Amniotic epithelial cell (primary cell): ENCODE data around the gene CYP2R1.
"Not testable (repeated sequence)": the region's sequence is repeated elsewhere in the genome, so short reads cannot be mapped to it uniquely, and the experiment has no call there.

Source experiments
- DNase-seq: peaks from one replicate; pipeline ENCODE4 v3.0.0-alpha.2; 2010; ENCODE audit warnings: low read depth

CYP2R1 gene

GRCh38 chr11:14892577-14892976, 546 bp upstream of the CYP2R1 start:
- no peak for DNase-seq

DNA sequence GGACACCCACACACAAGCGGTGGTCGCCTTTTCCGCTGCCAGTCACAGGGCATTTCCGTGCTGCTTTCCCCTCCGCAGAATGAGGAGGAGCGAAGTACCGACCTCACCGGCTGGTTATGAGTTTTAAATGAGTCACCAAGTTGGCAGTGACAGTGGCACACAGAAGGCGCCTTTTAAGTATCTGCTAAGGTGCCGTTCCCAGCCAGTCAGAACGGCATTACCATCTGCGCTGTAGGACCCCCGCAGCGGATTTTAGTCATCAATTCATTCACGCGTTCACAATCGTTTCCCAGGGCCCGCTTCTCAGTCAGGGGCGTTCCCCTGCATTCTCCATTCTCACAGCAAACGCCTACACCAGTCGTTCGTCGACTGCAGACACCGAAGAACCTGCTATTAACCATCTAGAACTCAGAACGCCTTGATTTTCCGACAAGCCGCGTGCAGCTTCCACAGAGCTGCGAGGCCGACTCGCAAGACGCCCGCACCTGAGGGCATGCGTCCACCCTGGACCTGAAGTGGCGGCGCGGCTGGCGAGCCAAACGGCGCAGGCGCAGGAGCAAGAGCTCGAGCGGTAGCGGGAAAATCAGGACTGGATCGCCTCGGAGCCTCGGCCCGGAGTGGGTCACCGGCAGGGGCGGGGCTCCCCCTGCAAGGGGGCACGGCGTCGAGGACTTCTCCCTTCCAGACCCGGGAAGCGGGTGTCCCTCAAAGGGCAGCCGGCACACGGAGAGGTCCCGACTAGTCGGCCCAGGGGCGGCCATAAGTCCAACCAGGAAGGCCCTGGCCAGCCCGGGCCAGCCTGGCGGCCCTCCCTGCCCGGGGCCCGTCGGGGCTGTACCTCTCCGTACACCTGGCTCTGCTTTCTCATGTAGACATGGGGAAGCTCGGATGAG, 642 bp downstream of the CYP2R1 start:
- peak; percentile 84 for DNase-seq

DNA sequence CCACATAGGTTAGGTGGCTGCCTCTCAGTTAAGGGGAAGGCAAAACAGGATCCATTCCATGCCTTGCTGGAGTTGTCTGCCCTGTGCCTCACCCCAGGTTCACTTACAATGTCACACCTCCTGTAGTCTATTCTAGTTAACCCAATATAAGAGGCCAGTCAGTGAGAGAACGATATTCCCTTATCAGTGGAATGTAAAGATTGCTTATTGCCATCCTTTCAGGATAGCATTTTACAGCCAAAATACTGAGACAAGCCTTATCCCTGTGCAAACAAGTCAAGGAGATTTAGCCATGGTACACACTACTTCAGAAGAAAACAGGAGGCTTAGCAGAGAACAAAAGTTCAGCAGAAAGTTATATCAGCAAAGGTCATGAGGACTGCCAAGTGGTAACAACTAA, 5.5 kb downstream of the CYP2R1 start:
- no peak for DNase-seq

GRCh38 chr11:14884667-14885273, 7.3 kb downstream of the CYP2R1 start:
- DNase-seq, result no peak

DNA sequence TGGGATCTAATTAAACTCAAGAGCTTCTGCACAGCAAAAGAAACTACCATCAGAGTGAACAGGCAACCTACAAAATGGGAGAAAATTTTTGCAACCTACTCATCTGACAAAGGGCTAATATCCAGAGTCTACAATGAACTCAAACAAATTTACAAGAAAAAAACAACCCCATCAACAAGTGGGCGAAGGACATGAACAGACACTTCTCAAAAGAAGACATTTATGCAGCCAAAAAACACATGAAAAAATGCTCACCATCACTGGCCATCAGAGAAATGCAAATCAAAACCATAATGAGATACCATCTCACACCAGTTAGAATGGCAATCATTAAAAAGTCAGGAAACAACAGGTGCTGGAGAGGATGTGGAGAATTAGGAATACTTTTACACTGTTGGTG, 8.3 kb downstream of the CYP2R1 start:
- not testable (repeated sequence) for DNase-seq

DNA sequence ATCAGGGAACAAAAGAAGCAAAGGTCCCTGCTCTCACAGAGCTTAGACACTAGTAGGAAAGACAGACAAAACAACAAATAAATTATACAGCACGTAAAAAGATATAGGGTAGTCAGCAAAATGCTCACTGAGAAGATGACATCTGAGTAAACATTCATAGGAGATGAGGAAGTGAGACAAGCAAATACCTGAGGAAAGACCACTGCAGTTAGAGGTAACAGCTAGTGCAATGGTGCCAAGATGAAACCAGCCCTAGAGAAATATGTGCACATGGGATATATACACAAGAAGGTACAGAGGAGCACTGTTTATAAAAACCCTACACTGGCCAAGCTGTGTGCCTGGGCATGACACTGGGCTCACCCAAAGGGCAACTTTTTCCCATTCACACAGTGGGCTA, 9.8 kb downstream of the CYP2R1 start:
- DNase-seq, result no peak

GRCh38 chr11:14881576-14882193, 10.3 kb downstream of the CYP2R1 start:
- DNase-seq, result no peak

DNA sequence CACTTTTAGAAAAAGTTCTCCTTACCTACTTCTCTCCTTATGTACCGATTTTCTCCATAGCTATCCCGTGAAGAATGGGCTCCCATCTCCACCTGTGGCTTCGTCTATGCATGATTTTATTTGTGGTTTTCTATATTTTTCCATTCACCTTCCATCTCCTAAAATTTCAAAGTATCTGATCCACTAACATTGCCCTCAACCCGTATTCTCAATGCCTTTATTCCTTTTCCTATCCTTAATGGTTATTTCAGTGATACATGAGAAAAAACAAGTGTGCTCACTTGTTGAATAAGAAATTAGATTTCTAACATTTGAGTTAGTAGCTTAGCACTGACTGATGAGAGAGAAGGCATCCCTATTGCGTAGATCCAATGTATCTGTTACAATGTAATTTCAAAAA, 16.9 kb downstream of the CYP2R1 start:
- no peak for DNase-seq

DNA sequence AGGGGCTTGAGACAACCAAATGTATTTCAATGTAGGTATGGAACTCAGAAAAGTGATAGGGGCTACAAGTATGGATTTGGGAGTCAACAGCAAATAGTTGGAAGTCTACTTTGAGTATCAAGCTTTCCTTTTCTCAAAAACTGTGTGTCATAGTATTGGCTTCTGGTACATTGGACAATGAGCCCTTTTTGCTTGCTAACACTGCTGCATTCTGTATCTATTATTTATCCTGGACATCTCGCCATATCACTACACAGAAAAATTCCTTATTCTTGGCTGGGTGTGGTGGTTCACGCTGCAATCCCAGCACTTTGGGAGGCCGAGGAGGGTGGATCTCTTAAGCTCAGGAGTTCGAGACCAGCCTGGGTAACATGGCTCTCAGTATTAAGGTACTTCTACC, 18.4 kb downstream of the CYP2R1 start:
- DNase-seq, result no peak

GRCh38 chr11:14872032-14872431, 20.0 kb downstream of the CYP2R1 start:
- no peak for DNase-seq

- not testable (repeated sequence) for DNase-seq
Observed at GRCh38 chr11:14863775-14864174, 28.3 kb downstream of the CYP2R1 start.

DNA sequence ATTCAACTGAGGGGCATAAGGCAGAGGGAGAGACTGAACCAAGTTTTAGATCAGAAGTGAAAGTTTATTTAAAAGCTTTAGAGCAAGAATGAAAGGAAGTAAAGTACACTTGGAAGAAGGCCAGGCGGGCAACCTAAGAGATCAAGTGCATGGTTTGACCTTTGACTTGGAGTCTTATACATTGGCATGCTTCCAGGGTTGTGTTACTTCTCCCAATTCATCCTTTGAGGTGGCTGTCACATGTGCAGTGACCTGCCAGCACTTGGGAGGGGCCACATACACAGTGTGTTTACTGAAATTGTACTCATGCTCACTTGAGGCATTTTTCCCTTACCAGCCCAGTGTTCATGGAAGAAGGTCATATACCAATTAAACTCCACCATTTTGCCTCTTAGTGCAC, 30.4 kb downstream of the CYP2R1 start:
- DNase-seq, result no peak

- DNase-seq, result no peak
Observed at GRCh38 chr11:14860511-14860910, 31.5 kb downstream of the CYP2R1 start.

DNA sequence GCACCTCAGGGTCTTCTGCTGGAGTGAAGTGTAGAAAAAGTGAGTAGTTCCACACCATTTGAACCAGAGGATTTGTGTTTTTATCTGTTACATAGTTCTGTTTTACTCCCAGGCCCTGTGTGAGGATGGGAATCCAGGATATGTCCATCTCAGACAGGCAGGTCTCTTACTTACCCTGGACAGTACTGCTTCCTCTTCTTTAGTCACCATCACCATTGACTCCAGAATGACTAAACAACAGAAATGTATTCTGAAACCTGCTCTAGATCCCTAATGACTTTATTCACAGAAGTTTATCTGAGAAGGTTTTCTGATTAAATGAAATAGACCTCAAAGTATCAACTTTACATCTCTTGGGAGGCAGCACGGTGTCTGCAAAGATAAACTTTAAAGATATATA, 33.6 kb downstream of the CYP2R1 start:
- DNase-seq, result no peak

DNA sequence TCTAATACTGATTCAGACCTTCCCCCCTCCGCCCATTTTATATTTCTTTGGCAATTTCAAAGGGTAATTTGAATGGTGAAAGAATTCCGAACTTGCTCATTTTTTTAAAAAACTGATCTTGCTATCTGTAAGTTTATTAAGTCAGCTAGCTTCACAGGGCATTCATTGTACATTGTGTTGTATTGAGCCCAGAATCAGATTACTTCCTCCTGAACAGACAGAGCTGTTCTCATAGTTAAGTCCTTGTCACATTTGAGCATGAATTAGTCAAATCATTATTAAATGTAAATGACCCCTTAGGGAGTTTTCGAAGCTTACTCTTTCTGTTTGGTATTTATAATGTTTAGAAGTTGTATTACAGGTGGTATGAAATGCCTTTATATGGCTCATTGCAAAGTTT, 34.4 kb downstream of the CYP2R1 start:
- DNase-seq, result no peak

DNA sequence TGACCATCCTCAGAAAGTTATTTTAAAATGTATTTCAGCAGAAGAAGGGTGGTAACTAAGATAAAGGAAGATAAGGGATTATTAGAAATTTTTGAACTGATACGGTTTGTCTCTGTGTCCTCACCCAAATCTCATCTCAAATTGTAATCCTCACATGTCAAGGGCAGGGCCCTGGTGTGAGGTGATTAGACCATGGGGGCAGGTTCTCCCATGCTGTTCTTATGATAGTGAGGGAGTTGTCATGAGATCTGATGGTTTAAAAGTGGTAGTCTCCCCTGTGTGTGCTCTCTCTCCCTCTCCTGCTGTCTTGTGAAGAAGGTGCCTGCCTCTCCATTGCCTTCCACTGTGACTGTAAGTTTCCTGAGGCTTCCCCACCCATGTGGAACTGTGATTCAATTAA, 36.1 kb downstream of the CYP2R1 start:
- DNase-seq, result no peak

DNA sequence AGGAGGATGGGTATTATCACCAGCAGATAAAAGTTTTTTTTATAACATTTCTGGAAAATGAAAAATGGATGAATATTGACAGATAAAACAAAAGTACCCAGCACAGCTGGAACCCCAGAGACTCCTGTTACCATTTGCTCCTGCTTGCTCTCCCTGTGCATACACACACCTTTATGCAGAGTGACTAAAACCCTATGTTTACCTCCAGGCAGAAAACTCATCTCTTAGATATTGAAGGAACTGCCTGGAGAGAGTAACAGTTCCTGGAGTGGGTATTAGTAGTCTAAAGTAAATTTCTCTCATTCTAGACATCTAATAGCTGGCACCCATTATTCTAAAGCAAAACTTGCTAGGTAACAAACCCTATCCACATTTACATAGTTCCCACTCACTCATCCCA, 38.0 kb downstream of the CYP2R1 start:
- DNase-seq, result no peak

- DNase-seq, result no peak
Observed at GRCh38 chr11:14852571-14853177, 39.4 kb downstream of the CYP2R1 start.

DNA sequence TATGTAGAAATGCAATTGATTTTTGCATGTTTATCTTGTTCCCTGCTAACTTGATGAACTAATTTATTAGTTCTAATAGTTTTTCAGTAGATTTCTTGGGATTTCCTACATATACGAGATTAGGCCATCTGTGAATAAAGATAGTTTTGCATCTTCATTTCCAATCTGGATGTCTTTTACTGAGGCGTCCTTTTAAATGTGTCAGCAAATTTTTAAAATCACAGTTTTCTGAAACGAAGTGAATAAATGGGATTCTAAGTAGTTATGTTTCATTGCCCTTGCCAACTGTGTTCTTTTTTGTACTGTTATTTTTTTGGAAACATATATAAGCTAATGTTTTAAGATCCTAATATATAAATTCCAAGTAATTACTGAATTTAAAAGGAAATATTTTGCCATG, 50.0 kb downstream of the CYP2R1 start:
- DNase-seq, result no peak

- no peak for DNase-seq
Observed at GRCh38 chr11:14835496-14836492, 56.2 kb downstream of the CYP2R1 start.
